Stromal cell of bone marrow (primary cell): ENCODE data around the gene DET1.

Source experiments
- DNase-seq: peaks from one replicate; pipeline ENCODE4 v3.0.0-alpha.2; 2012; ENCODE audit warnings: low read depth

Gene DET1

DNA sequence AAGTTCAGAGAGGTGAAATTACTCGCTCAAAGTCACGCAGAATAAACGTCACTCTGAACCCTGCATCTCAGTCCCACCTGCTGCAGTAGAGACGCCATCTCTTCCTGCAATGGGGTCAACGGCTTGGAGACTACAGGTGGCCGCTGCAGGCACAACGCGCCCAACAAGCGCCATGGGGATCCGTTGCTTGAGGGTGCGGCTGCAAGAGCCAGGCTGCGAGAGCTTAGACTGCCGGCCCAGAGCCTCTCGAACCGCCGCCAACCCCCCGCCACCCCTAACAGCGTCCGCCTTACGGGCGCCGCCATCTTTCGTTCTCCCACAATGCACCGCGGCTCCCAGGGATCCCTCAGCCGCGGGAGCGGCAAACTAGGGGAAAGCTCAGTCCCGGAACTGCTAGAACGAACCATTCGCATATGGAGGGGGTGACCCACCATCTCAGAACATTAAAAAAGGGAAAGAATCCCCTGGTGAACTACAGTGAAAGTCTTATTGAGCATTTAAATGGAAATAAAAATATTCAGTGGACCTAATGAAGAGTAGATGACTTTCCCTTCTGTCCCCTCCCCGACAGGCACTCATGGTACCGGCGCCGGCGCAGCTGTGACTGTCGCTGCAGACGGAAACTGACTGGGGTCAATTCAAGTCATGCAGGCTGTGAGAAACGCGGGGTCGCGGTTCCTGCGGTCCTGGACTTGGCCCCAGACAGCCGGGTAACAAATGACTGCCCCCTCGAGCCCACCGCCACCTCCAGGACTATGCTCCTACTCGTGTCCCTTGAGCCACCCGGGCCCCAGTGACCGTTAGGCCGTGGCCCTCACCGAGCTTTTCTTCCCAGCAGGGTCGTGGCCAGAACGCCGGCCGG lies 79.2 kb downstream of the DET1 start, which contains the start of the genes MRPL46 and MRPS11:
TSS of gene MRPL46 (minus strand) at position 316 of the 862 bp plus-strand sequence. CDS start at position 305, 11 bp downstream.
TSS of gene MRPS11 (plus strand) at position 636 of the 862 bp plus-strand sequence. CDS start at position 646, 10 bp downstream.
- peak; percentile 75 for DNase-seq

DNA sequence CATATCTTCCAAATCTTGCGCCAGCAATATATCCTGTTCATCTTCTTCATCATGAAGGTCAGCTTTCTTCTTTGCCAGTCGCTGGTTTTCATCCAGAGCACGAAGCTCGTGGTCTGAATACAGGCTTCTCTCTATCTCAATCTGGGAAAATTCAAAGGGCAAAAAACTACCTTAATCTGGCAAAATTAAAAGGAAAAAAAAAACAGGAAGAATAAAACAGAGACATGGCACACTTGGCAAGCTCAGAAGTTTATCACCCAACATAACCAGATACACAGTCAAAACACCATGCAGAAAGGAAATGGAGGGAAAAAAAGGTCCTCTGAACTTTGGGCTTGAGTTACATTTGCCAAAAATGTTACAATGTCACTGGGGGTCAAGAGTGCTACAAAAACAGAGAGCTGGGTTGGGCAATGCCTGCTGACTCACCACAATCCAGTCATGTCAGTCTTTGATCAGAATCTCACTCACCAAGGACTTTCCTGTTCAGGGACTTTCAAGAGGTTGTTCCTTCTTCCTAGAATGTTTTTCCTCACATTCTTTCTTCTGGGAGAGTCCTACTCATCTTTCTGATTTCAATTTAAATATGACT lies 80.8 kb downstream of the DET1 start:
- peak; percentile 38 for DNase-seq

- no peak for DNase-seq
Observed at GRCh38 chr15:88463870-88464532, 82.5 kb downstream of the DET1 start.
